Heart right ventricle (tissue), 16 donors: ENCODE measurements around the gene MAP2K5. TPM values are rescaled to one million over a fixed set of nuclear protein-coding genes. Genes with fewer than 3 reads are reported as not detected.

Experiments
- ATAC-seq, 8 donors: fragments of 200-7000 bp; cut with Tn5 transposase; one replicate each; pipeline ENCODE4 v1.9.1; 2020; ENCODE audit warnings: mild to moderate bottlenecking in 8 of 8, moderate library complexity in 8 of 8, moderate number of reproducible peaks in 1 of 8
- DNase-seq, 2 donors: peaks; one replicate each; pipeline ENCODE4 v3.0.0-alpha.2; 2020
- H3K27ac ChIP-seq, 10 donors: fragments of 200-600 bp; sonication (generic) in 2 of 10; one replicate each; pipeline versions ENCODE4 v1.5.0 to v1.8.0; 2020 to 2022; ENCODE audit warnings: mild to moderate bottlenecking in 3 of 10
- H3K27me3 ChIP-seq, 7 donors: fragments of 200-600 bp; one replicate each; pipeline ENCODE4 v1.8.0; 2021 to 2022; ENCODE audit warnings: mild to moderate bottlenecking in 2 of 7
- H3K36me3 ChIP-seq, 9 donors: fragments of 200-600 bp; sonication (generic) in 1 of 9; one replicate each; pipeline versions ENCODE4 v1.5.0 to v1.8.0; 2020 to 2022; ENCODE audit warnings: mild to moderate bottlenecking in 2 of 9
- H3K4me1 ChIP-seq, 9 donors: fragments of 200-600 bp; sonication (generic) in 1 of 9; one replicate each; pipeline versions ENCODE4 v1.5.0 to v1.8.0; 2020 to 2022; ENCODE audit warnings: mild to moderate bottlenecking in 4 of 9
- H3K4me3 ChIP-seq, 10 donors: fragments of 200-600 bp; sonication (generic) in 2 of 10; one replicate each; pipeline versions ENCODE4 v1.5.0 to v1.8.0; 2020 to 2022; ENCODE audit warnings: mild to moderate bottlenecking in 7 of 10, moderate library complexity in 2 of 10
- H3K9me3 ChIP-seq, 11 donors: fragments of 200-600 bp in 10 of 11; sonication (generic) in 2 of 11; one replicate each; pipeline versions ENCODE4 v1.5.0 to v1.8.0; 2013 to 2022; ENCODE audit warnings: mild to moderate bottlenecking in 2 of 11, control low read depth in 1 of 11, moderate library complexity in 1 of 11
- CTCF ChIP-seq, 9 donors: fragments of 200-600 bp; sonication (generic) in 2 of 9; IDR thresholded peaks; one replicate each; pipeline versions ENCODE4 v1.5.0 to v1.8.0; 2021 to 2022; ENCODE audit warnings: antibody characterized with exemption in 9 of 9, mild to moderate bottlenecking in 5 of 9, moderate library complexity in 1 of 9
- WGBS, 2 donors: extraction: QIAGEN DNeasy Blood & Tissue Kit; methylation state at CpG; one replicate each; pipeline ENCODE4 v1.1.7; 2013; ENCODE audit warnings: inconsistent platforms in 1 of 2; 5-methylcytosine and 5-hydroxymethylcytosine counted together
- intact Hi-C, 10 donors: fragments of 100-400 bp; cut with DNase I; formaldehyde crosslinking; loops; one replicate each; pipeline versions ENCODE4 v1.11.1 to v1.14.2; 2022
- polyA plus RNA-seq, 2 donors: library from polyadenylated mRNA; stranded (reverse); fragments of 200-250 nt; gene quantifications; one replicate each; pipeline ENCODE4 v1.2.3, GENCODE V29; 2013
- total RNA-seq, 10 donors: library from RNA; stranded (reverse); fragmentation: NEBNext Ultra II Directional in 3 of 10; extraction: Animal tissue kit (Norgen Biotek cat#: 25700) in 3 of 10; gene quantifications; one replicate each; pipeline versions ENCODE4 v1.2.1 to v1.2.4, GENCODE V29; 2021 to 2023
- donor health status: Arrhythmogenic right ventricular cardiomyopathy.
- donor health status: ischemic (EF 13 %, LVEDD 7.1; RV severe dilation, severe dysfunction).
- donor health status: healthy with polysubstance abuse.
- donor health status: DM: no; HTN: yes; CAD: no.
- donor health status: DM: no; HTN: no; CAD: no.
- donor health status: ischemic (EF 25% LVEDD 6.9; RV normal size, moderate dysfunction).
- donor health status: ischemic (EF 25% LVEDD 5.7; RV mildly dilated, moderate dysfunction).
- donor health status: healthy.
- donor health status: DM: yes; HTN: yes; CAD: no.
- donor health status: Ischemic cardiomyopathy.
- donor health status: ischemic (EF 35%, LVEDD 5.7; RV mildly dilated, moderate dysfunction).
- donor health status: nonischemic (EF 11% LVEDD 7.7; RV severe dilation, severe dysfunction).
- donor health status: DM: yes; HTN: yes; CAD: no.
- donor health status: PGD.
- donor health status: ischemic (EF 29% LVEDD 5.4; RV normal size, mild dysfunction).
- donor health status: nonischemic (EF 23%, LVEDD 6.1; RV moderate dilation, normal function).

MAP2K5 gene
- total and polyA plus RNA-seq, 12 donors = 7.7 to 34.3 (median 21.0) TPM

GRCh38 chr15:67769497-67770357, 227.2 kb downstream of the MAP2K5 start:
- no peak for ATAC-seq
- Histone ChIP-seq H3K4me3 (no peak overlapping the region), H3K27me3 (no peaks in the 10 kb centered on the region), H3K27ac (no peak overlapping the region), H3K9me3 (no peaks in the 10 kb centered on the region), H3K36me3 (peaks cover 0 to 22% (median 0%) of the 10 kb centered on the region in 9 donors), H3K4me1 (peaks cover 0 to 15% (median 5%) of the 10 kb centered on the region in 9 donors)
- intact Hi-C loops = loop anchor here in 1 of 10 donors (10.0 kb wide), 1 partner anchor 65 kb away; no protein-coding TSS in a partner anchor
- no peak for DNase-seq
- WGBS, 2 donors = 93 to 95% methylated on average over 13 of the region's 13 CpGs
- TF ChIP-seq CTCF (IDR thresholded peaks at IDR 0.05) = no peak

- no peak for ATAC-seq
- Histone ChIP-seq H3K4me3 (no peak overlapping the region), H3K4me1 (peaks cover 0 to 15% (median 5%) of the 10 kb centered on the region in 9 donors), H3K27ac (no peak overlapping the region), H3K9me3 (no peaks in the 10 kb centered on the region), H3K36me3 (peaks cover 0 to 22% (median 0%) of the 10 kb centered on the region in 9 donors), H3K27me3 (no peaks in the 10 kb centered on the region)
- 95 to 97% methylated on average over 3 of the region's 3 CpGs for WGBS, 2 donors
- no peak for TF ChIP-seq CTCF (IDR thresholded peaks at IDR 0.05)
- DNase-seq = no peak
- intact Hi-C loops = loop anchor here in 1 of 10 donors (10.0 kb wide), 1 partner anchor 65 kb away; no protein-coding TSS in a partner anchor
Measured at GRCh38 chr15:67770358-67770628, 227.8 kb downstream of the MAP2K5 start.

GRCh38 chr15:67771189-67771800, 228.8 kb downstream of the MAP2K5 start:
- Histone ChIP-seq H3K27me3 (no peaks in the 10 kb centered on the region), H3K27ac (no peak overlapping the region), H3K9me3 (no peaks in the 10 kb centered on the region), H3K36me3 (peaks cover 0 to 13% (median 0%) of the 10 kb centered on the region in 9 donors), H3K4me1 (peaks cover 0 to 15% (median 5%) of the 10 kb centered on the region in 9 donors), H3K4me3 (no peak overlapping the region)
- 32 to 54% methylated on average over 7 of the region's 7 CpGs for WGBS, 2 donors
- intact Hi-C loops = loop anchor here in 1 of 10 donors (10.0 kb wide), 1 partner anchor 64 kb away; no protein-coding TSS in a partner anchor
- TF ChIP-seq CTCF (IDR thresholded peaks at IDR 0.05) = no peak
- ATAC-seq = no peak
- DNase-seq = no peak

- Histone ChIP-seq H3K27ac (no peak overlapping the region), H3K4me3 (no peak overlapping the region), H3K27me3 (no peaks in the 10 kb centered on the region), H3K36me3 (peaks cover 0 to 13% (median 0%) of the 10 kb centered on the region in 9 donors), H3K4me1 (peaks cover 0 to 15% (median 3%) of the 10 kb centered on the region in 9 donors), H3K9me3 (no peaks in the 10 kb centered on the region)
- TF ChIP-seq CTCF (IDR thresholded peaks at IDR 0.05) = no peak
- ATAC-seq (no peak), DNase-seq (no peak)
- intact Hi-C loops = loop anchor here in 1 of 10 donors (10.0 kb wide), 1 partner anchor 60 kb away; no protein-coding TSS in a partner anchor
- WGBS, 2 donors = 96 to 100% methylated on average over 3 of the region's 3 CpGs
Measured at GRCh38 chr15:67774626-67775025, 232.1 kb downstream of the MAP2K5 start.
